Vagina (tissue), 2 donors: ENCODE results near the gene DDX19B. TPM values are rescaled to one million over a fixed set of nuclear protein-coding genes. Genes with fewer than 3 reads are reported as not detected.
"Not testable (repeated sequence)": the region's sequence is repeated elsewhere in the genome, so short reads cannot be mapped to it uniquely, and the experiment has no call there.

Experiments used
- DNase-seq, 2 donors: peaks; one replicate each; pipeline ENCODE4 v3.0.0-alpha.2; 2017; ENCODE audit errors: extremely low spot score in 2 of 2
- H3K27ac ChIP-seq: fragments of 200-600 bp; sonication (generic); one replicate; pipeline ENCODE4 v1.5.1; 2019
- H3K27me3 ChIP-seq: fragments of 200-600 bp; sonication (generic); one replicate; pipeline ENCODE4 v1.5.1; 2019
- H3K36me3 ChIP-seq, 2 donors: fragments of 200-600 bp; sonication (generic); one replicate each; pipeline ENCODE4 v1.5.1; 2017 to 2019
- H3K4me1 ChIP-seq: fragments of 200-600 bp; sonication (generic); one replicate; pipeline ENCODE4 v1.5.1; 2019
- H3K4me3 ChIP-seq, 2 donors: fragments of 200-600 bp; sonication (generic); 1 replicate in 1 of 2; 2 replicates in 1 of 2; pipeline ENCODE4 v1.5.1; 2016 to 2019
- H3K9me3 ChIP-seq: fragments of 200-600 bp; sonication (generic); one replicate; pipeline ENCODE4 v1.5.1; 2019
- CTCF ChIP-seq, 3 experiments: fragments of 450-650 bp in 2 of 3; fragments of 200-600 bp in 1 of 3; sonication (generic) in 1 of 3; IDR thresholded peaks; one replicate each; pipeline ENCODE4 v1.5.1; 2017 to 2019; ENCODE audit warnings: antibody characterized with exemption in 3 of 3, mild to moderate bottlenecking in 2 of 3, moderate library complexity in 2 of 3
- POLR2A ChIP-seq, 2 donors: fragments of 450-650 bp; IDR thresholded peaks; one replicate each; pipeline ENCODE4 v1.6.1; 2017; ENCODE audit warnings: antibody characterized with exemption in 2 of 2, mild to moderate bottlenecking in 2 of 2, moderate library complexity in 2 of 2
- POLR2AphosphoS5 ChIP-seq, 2 donors: sonication (generic); formaldehyde crosslinking; IDR thresholded peaks; one replicate each; pipeline ENCODE4 v1.9.0; 2017; ENCODE audit warnings: antibody characterized with exemption in 2 of 2, mild to moderate bottlenecking in 2 of 2, low read depth in 1 of 2; ENCODE audit not compliant: insufficient read depth in 1 of 2
- intact Hi-C: fragments of 100-400 bp; cut with DNase I; formaldehyde crosslinking; loops from one replicate; pipeline ENCODE4 v1.15.1; 2023
- total RNA-seq: library from RNA; depleted of rRNA; stranded (reverse); fragments of >200 nt; gene quantifications from one replicate; pipeline ENCODE4 v1.2.3, GENCODE V29; 2016

Gene DDX19B
- total RNA-seq, 1 donor from 2014 or later = 47.6 TPM

- intact Hi-C loops = no loop called here
- H3K27me3 ChIP-seq = no peaks in the 10 kb centered on the region
- H3K4me1 ChIP-seq = no peaks in the 10 kb centered on the region
- peaks cover 0 to 92% of the 10 kb centered on the region in 2 donors for H3K36me3 ChIP-seq
- DNase-seq = no peak
- H3K9me3 ChIP-seq = no peaks in the 10 kb centered on the region
- H3K27ac ChIP-seq = no peak overlapping the region
- TF ChIP-seq POLR2A (IDR thresholded peaks at IDR 0.05) (no peak), CTCF (IDR thresholded peaks at IDR 0.05) (no peak)
- no peak overlapping the region for H3K4me3 ChIP-seq
These were observed 60.6 kb downstream of the DDX19B start for GRCh38 chr16:70359552-70359951.

DNA sequence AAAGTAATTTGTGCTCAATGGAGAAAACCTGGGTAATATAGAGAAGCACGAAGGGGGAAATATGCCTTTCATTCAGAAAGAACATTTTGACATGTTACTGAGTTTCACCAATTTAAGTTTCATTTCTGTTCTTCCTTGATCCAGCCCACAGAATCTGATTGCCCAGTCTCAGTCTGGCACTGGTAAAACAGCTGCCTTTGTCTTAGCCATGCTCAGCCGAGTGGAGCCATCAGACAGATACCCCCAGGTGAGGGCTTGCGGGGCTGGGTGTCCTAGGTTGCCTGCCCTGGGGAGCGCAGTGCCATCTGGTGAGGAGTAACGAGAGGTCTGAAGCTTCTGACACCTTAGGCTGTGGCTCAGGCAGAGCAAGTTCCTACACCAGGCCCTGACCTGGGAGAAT, 65.4 kb downstream of the DDX19B start:
- H3K27ac ChIP-seq = no peak overlapping the region
- no peaks in the 10 kb centered on the region for H3K27me3 ChIP-seq
- H3K4me3 ChIP-seq = no peak overlapping the region
- intact Hi-C loops = no loop called here
- H3K4me1 ChIP-seq = no peaks in the 10 kb centered on the region
- TF ChIP-seq CTCF (IDR thresholded peaks at IDR 0.05) (no peak), POLR2A (IDR thresholded peaks at IDR 0.05) (no peak), POLR2AphosphoS5 (IDR thresholded peaks at IDR 0.05; ENCODE audit: insufficient read depth in 1 of 2, low read depth in 1 of 2) (no peak)
- H3K9me3 ChIP-seq = no peaks in the 10 kb centered on the region
- H3K36me3 ChIP-seq = peaks cover 0 to 90% of the 10 kb centered on the region in 2 donors
- no peak for DNase-seq

- peak in 2 of 3 experiments; percentile 56 to 59 for TF ChIP-seq CTCF (IDR thresholded peaks at IDR 0.05)
- H3K4me1 ChIP-seq, H3K27me3 ChIP-seq, H3K9me3 ChIP-seq, H3K4me3 ChIP-seq, DNase-seq, H3K27ac ChIP-seq: not testable (repeated sequence)
- intact Hi-C loops = loop anchor here (10.0 kb wide), 1 partner anchor 275 kb away; the partner anchor contains the start of gene IL34
- peaks cover 0 to 58% of the 10 kb centered on the region in 2 donors for H3K36me3 ChIP-seq
These were observed 71.2 kb downstream of the DDX19B start for GRCh38 chr16:70370145-70370544.

DNA sequence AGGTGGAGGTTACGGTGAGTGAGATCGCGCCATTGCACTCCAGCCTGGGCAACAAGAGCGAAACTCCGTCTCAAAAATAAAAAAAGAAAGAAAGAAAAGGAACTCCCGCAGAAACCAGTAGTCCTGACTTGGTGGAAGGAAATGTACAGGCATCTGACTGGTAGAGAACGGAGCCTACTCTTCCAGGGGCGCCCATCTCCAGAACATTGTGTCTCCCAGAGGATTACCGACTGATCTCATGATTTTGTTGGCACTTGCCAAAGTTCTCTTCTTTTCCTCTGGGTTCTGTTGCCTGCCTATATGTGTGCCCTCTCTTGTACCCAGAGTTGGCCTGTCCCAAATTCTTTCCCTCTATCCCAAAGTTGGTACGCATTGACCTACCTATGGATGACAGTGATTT, 71.9 kb downstream of the DDX19B start:
- Histone ChIP-seq H3K27me3 (no peaks in the 10 kb centered on the region), H3K36me3 (peaks cover 0 to 51% of the 10 kb centered on the region in 2 donors), H3K27ac (no peak overlapping the region), H3K4me3 (no peak overlapping the region), H3K4me1 (no peaks in the 10 kb centered on the region), H3K9me3 (no peaks in the 10 kb centered on the region)
- intact Hi-C loops = loop anchor here (10.0 kb wide), 1 partner anchor 274 kb away; the partner anchor contains the start of gene IL34
- no peak for DNase-seq
- TF ChIP-seq CTCF (IDR thresholded peaks at IDR 0.05) = no peak

- Histone ChIP-seq H3K9me3 (no peaks in the 10 kb centered on the region), H3K27me3 (no peaks in the 10 kb centered on the region), H3K4me3 (no peak overlapping the region), H3K4me1 (no peaks in the 10 kb centered on the region), H3K27ac (no peak overlapping the region), H3K36me3 (peaks cover 0 to 37% of the 10 kb centered on the region in 2 donors)
- DNase-seq = no peak
- intact Hi-C loops = loop anchor here (10.0 kb wide), 1 partner anchor 272 kb away; the partner anchor contains the start of gene IL34
- no peak for TF ChIP-seq CTCF (IDR thresholded peaks at IDR 0.05)
- TF ChIP-seq POLR2A (IDR thresholded peaks at IDR 0.05) = no peak
- no peak for TF ChIP-seq POLR2AphosphoS5 (IDR thresholded peaks at IDR 0.05; ENCODE audit: insufficient read depth in 1 of 2, low read depth in 1 of 2)
These were observed 74.1 kb downstream of the DDX19B start for GRCh38 chr16:70372921-70373728.
